Stimulated activated CD8-positive, alpha-beta memory T cell treated with anti-CD3 and anti-CD28 coated beads, Interleukin-12 subunit alpha, Interleukin-12 subunit beta, amount 100 ng/mL, for 24 hours (primary cell): Measurements from ENCODE around the gene ATG9A.
A peak's percentile ranks its signal among the peaks of the same experiment; 100 is the strongest.
"Not testable (repeated sequence)": the region's sequence is repeated elsewhere in the genome, so short reads cannot be mapped to it uniquely, and the experiment has no call there.

Experiments
- DNase-seq: peaks from one replicate; pipeline ENCODE4 v3.0.0-alpha.2; 2020; ENCODE audit errors: extremely low read depth

ATG9A gene

GRCh38 chr2:219205981-219206327, 23.5 kb downstream of the ATG9A start:
- no peak for DNase-seq

- no peak for DNase-seq
These were observed 24.3 kb downstream of the ATG9A start for GRCh38 chr2:219205165-219205538.

- no peak for DNase-seq
These were observed 24.8 kb downstream of the ATG9A start for GRCh38 chr2:219204425-219205164.

- not testable (repeated sequence) for DNase-seq
These were observed 28.1 kb downstream of the ATG9A start for GRCh38 chr2:219201331-219201730.

GRCh38 chr2:219200502-219201326, 28.7 kb downstream of the ATG9A start:
- DNase-seq: not testable (repeated sequence)

GRCh38 chr2:219199470-219200211, 29.8 kb downstream of the ATG9A start:
- no peak for DNase-seq

GRCh38 chr2:219198974-219199373, 30.5 kb downstream of the ATG9A start:
- no peak for DNase-seq

- no peak for DNase-seq
These were observed 32.0 kb downstream of the ATG9A start for GRCh38 chr2:219197388-219197787.

GRCh38 chr2:219186754-219187456, 42.5 kb downstream of the ATG9A start:
- DNase-seq: no peak

GRCh38 chr2:219184121-219184520, 45.3 kb downstream of the ATG9A start:
- DNase-seq: no peak

GRCh38 chr2:219183151-219183772, 46.2 kb downstream of the ATG9A start:
- no peak for DNase-seq

- no peak for DNase-seq
These were observed 46.9 kb downstream of the ATG9A start for GRCh38 chr2:219182331-219183150.

- DNase-seq: no peak
These were observed 47.9 kb downstream of the ATG9A start for GRCh38 chr2:219181531-219181930.

- no peak for DNase-seq
These were observed 48.5 kb downstream of the ATG9A start for GRCh38 chr2:219180961-219181360.

GRCh38 chr2:219179601-219180465, 49.6 kb downstream of the ATG9A start:
- DNase-seq: no peak

GRCh38 chr2:219178377-219179175, 50.9 kb downstream of the ATG9A start:
- DNase-seq: no peak

GRCh38 chr2:219177552-219178376, 51.7 kb downstream of the ATG9A start, which contains the start of gene RETREG2:
Gene RETREG2, plus strand, starts transcription at chr2:219178275. Its CDS starts 78 bp downstream, at chr2:219178353.
- DNase-seq: peak; percentile 51
